NT2/D1 (cell line): ENCODE data around the gene PPP1R17.

ENCODE experiments used
- SUZ12 ChIP-seq: IDR thresholded peaks from 2 replicates; pipeline ENCODE4 v1.6.1; 2011; ENCODE audit not compliant: insufficient read length, insufficient read depth; ENCODE audit errors: extremely low read depth
- YY1 ChIP-seq: IDR thresholded peaks from 2 replicates; pipeline ENCODE4 v1.6.1; 2011; ENCODE audit not compliant: insufficient read length, insufficient read depth
- ZNF274 ChIP-seq: IDR thresholded peaks from 2 replicates; pipeline ENCODE4 v1.6.1; 2011; ENCODE audit warnings: mild to moderate bottlenecking, low read depth, low read length

- TF ChIP-seq YY1 = no peak
- no peak for TF ChIP-seq SUZ12
- no peak for TF ChIP-seq ZNF274
These were observed 3.4 kb upstream of the PPP1R17 start for GRCh38 chr7:31683445-31684225.
